Lower leg skin (tissue), 3 donors: ENCODE data around the gene PDIA6.

Experiments used
- CTCF ChIP-seq, 3 donors: fragments of 450-650 bp; IDR thresholded peaks; one replicate each; pipeline ENCODE4 v1.5.1; 2016; ENCODE audit warnings: antibody characterized with exemption in 3 of 3, mild to moderate bottlenecking in 3 of 3, moderate library complexity in 2 of 3
- POLR2A ChIP-seq, 2 donors: fragments of 450-650 bp; IDR thresholded peaks; one replicate each; pipeline ENCODE4 v1.6.1; 2016 to 2017; ENCODE audit warnings: antibody characterized with exemption in 2 of 2, mild to moderate bottlenecking in 1 of 2, moderate library complexity in 1 of 2

GRCh38 chr2:10761591-10761990 lies 51.0 kb downstream of the PDIA6 start:
- TF ChIP-seq POLR2A (IDR thresholded peaks at IDR 0.05) (no peak), CTCF (IDR thresholded peaks at IDR 0.05) (no peak)
